Right atrium auricular region (tissue), 2 donors: ENCODE results near the gene C4BPA. TPM values are rescaled to one million over a fixed set of nuclear protein-coding genes. Genes with fewer than 3 reads are reported as not detected.

Experiments
- DNase-seq: peaks from one replicate; pipeline ENCODE4 v3.0.0-alpha.2; 2019; ENCODE audit warnings: low spot score
- H3K27ac ChIP-seq, 2 donors: fragments of 200-600 bp; sonication (generic); 1 replicate in 1 of 2; 2 replicates in 1 of 2; pipeline ENCODE4 v1.5.1; 2016 to 2019
- H3K27me3 ChIP-seq, 2 donors: fragments of 200-600 bp; sonication (generic); one replicate each; pipeline versions ENCODE4 v1.5.1 to v1.6.0; 2017 to 2019
- H3K36me3 ChIP-seq: fragments of 200-600 bp; sonication (generic); one replicate; pipeline ENCODE4 v1.5.1; 2016
- H3K4me1 ChIP-seq, 2 donors: fragments of 200-600 bp; sonication (generic); one replicate each; pipeline versions ENCODE4 v1.5.1 to v1.6.0; 2017 to 2019
- H3K4me3 ChIP-seq, 2 donors: fragments of 200-600 bp; sonication (generic); 1 replicate in 1 of 2; 2 replicates in 1 of 2; pipeline ENCODE4 v1.5.1; 2017 to 2019; ENCODE audit warnings: mild to moderate bottlenecking in 1 of 2, moderate library complexity in 1 of 2
- H3K9me3 ChIP-seq, 2 donors: fragments of 200-600 bp; sonication (generic); one replicate each; pipeline ENCODE4 v1.5.1; 2019
- total RNA-seq, 2 donors: library from RNA; depleted of rRNA; stranded (reverse); fragments of >200 nt; gene quantifications; one replicate each; pipeline ENCODE4 v1.1.0, GENCODE V29; 2016
- TF ChIP-seq, protein P1 (sequence below), 2 donors: fragments of 200-600 bp; sonication (generic); IDR thresholded peaks; one replicate each; pipeline ENCODE4 v1.5.1; 2019; ENCODE audit warnings: antibody characterized with exemption in 2 of 2

The C4BPA gene
- total RNA-seq, 2 donors from 2014 or later: 3.6 TPM; not detected in 1

DNA sequence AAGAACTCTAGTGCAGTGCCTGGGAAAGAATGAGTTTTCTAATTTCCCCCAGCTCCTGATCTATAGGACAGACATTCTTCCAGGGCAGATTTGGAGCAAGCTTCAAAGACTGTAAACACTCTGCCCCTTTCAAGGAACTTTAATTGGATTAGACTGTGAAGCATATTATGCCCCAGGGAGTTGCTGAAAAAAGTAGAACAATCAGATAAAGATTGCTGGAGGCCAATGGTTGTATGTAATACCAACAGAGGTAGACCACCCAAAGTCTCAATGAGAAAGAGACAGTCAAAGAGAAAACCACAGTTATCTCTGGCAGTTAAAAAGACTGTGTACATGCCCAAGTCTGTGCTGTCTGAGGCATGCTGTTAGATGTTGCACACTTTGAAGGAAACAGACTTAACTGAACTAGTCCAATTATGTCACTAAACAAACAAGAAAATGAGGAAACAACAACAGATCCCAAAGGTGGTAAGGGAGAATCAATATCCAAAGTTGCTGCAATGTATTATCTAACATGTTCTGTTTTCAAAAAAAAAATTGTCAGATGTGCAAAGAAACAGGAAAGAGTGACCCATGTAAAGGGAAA lies 24.4 kb downstream of the C4BPA start:
- no peaks in the 10 kb centered on the region for H3K27me3 ChIP-seq
- no peaks in the 10 kb centered on the region for H3K36me3 ChIP-seq
- no peak overlapping the region for H3K27ac ChIP-seq
- no peak for DNase-seq
- H3K4me1 ChIP-seq: no peaks in the 10 kb centered on the region
- H3K4me3 ChIP-seq: no peak overlapping the region
- TF ChIP-seq, protein P1, sequence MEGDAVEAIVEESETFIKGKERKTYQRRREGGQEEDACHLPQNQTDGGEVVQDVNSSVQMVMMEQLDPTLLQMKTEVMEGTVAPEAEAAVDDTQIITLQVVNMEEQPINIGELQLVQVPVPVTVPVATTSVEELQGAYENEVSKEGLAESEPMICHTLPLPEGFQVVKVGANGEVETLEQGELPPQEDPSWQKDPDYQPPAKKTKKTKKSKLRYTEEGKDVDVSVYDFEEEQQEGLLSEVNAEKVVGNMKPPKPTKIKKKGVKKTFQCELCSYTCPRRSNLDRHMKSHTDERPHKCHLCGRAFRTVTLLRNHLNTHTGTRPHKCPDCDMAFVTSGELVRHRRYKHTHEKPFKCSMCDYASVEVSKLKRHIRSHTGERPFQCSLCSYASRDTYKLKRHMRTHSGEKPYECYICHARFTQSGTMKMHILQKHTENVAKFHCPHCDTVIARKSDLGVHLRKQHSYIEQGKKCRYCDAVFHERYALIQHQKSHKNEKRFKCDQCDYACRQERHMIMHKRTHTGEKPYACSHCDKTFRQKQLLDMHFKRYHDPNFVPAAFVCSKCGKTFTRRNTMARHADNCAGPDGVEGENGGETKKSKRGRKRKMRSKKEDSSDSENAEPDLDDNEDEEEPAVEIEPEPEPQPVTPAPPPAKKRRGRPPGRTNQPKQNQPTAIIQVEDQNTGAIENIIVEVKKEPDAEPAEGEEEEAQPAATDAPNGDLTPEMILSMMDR (IDR thresholded peaks at IDR 0.05): no peak
- H3K9me3 ChIP-seq: peaks cover 4 to 30% of the 10 kb centered on the region in 2 donors

DNA sequence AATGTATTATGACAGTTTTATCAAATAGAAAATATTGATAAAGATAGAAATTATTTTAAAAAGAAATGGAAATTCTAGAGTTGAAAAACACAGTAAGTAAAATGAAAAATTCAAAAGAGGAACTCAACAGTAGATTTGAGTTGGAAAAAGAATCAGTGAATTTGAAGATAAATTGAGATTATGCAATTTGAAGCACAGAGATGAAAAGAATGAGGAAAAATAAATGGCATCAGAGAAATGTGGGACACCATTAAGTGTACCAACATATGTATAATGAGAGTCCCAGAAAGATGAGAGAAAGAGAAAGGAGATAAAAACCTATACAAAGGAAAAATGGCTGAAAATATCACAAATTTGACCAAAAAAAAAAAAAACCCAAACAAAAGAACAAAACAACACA lies 25.0 kb downstream of the C4BPA start:
- peaks cover 4 to 30% of the 10 kb centered on the region in 2 donors for H3K9me3 ChIP-seq
- no peaks in the 10 kb centered on the region for H3K4me1 ChIP-seq
- no peak overlapping the region for H3K4me3 ChIP-seq
- H3K27ac ChIP-seq: no peak overlapping the region
- no peaks in the 10 kb centered on the region for H3K36me3 ChIP-seq
- no peak for DNase-seq
- TF ChIP-seq, protein P1 (IDR thresholded peaks at IDR 0.05): no peak
- no peaks in the 10 kb centered on the region for H3K27me3 ChIP-seq

DNA sequence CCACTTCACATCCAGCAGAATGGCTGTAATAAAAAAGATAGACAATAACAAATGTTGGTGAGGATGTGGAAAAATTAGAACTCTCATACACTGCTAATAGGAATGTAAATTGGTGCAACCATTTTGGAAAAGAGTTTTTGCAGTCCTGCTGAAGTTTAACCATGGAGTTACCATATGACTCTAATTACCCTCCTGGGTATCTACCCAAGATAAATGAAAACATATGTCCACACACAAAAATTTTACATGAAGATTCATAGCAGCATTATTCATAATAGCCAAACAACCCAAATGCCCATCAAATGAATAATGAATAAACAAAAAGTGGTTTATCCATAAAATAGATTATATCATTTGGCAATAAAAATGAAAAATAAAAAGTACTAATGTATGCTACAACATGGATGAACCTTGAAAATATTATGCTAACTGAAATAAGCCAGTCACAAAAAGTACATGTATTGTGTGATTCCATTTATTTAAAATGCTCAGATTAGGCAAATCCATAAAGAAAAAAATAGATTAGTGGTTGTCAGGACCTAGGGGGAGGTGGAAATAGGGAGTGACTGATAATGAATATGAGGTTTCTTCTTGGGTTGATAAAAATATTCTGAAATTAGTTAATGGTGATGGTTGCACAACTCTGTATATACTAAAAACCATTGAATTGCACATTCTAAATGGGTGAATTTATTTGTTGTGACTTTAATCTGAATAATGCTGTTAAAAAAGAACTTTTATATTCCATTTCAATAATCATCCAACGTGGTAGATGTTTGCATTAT lies 26.4 kb downstream of the C4BPA start:
- H3K27me3 ChIP-seq: no peaks in the 10 kb centered on the region
- peaks cover 4 to 30% of the 10 kb centered on the region in 2 donors for H3K9me3 ChIP-seq
- DNase-seq: no peak
- TF ChIP-seq, protein P1 (IDR thresholded peaks at IDR 0.05): no peak
- H3K4me1 ChIP-seq: no peaks in the 10 kb centered on the region
- no peaks in the 10 kb centered on the region for H3K36me3 ChIP-seq
- H3K4me3 ChIP-seq: no peak overlapping the region
- H3K27ac ChIP-seq: no peak overlapping the region

DNA sequence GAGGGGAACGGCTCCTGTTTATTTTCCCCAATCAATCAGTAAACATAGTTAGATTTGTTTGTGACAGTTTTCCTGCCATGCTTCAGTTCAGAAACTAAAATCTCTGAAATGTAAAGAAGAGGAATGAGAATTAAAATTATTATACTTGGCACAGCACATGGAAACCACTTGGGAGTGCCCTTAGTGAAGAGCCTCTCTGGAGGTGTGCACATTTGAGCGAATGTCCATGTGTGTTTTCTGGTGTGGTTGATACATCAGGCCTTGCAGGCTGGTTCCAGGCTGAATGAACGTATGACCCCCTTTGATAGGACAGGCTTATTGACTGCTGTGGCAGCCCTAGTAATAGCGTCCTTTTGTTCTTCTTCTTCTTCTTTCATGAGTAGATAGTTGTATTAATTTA lies 27.1 kb downstream of the C4BPA start:
- DNase-seq: no peak
- Histone ChIP-seq H3K9me3 (peaks cover 4 to 30% of the 10 kb centered on the region in 2 donors), H3K36me3 (no peaks in the 10 kb centered on the region), H3K4me1 (no peaks in the 10 kb centered on the region), H3K27me3 (no peaks in the 10 kb centered on the region), H3K4me3 (no peak overlapping the region), H3K27ac (no peak overlapping the region)
- TF ChIP-seq, protein P1 (IDR thresholded peaks at IDR 0.05): no peak

DNA sequence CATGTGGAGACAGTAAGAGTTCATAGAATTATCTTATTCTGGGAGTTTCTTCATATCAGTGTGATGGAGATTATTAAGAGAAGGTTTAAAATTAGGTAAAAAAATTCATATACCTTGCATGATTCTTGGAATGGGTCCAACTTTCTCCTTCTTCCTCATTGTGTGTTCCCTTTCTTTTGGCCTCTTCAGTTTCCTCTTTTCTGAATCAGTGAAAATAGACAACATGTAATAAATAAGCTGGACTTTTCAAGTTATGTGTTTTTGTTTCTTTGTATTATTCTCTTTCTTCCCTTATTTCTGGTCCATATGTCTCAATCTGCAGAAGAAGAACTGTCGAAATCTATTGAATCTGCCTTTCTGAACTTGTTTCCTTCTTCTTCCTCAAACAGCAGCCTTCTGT lies 30.5 kb downstream of the C4BPA start:
- Histone ChIP-seq H3K27me3 (no peaks in the 10 kb centered on the region), H3K4me1 (no peaks in the 10 kb centered on the region), H3K9me3 (peaks cover 4 to 10% of the 10 kb centered on the region in 2 donors), H3K27ac (no peak overlapping the region), H3K36me3 (no peaks in the 10 kb centered on the region), H3K4me3 (no peak overlapping the region)
- TF ChIP-seq, protein P1 (IDR thresholded peaks at IDR 0.05): no peak
- no peak for DNase-seq
